GM18867 (cell line): ENCODE measurements around the gene SULT1A2.
"Not testable (repeated sequence)": the region's sequence is repeated elsewhere in the genome, so short reads cannot be mapped to it uniquely, and the experiment has no call there.

Source experiments
- ATAC-seq: cut with Tn5 transposase; IDR thresholded peaks from one replicate; pipeline ENCODE4 v1.9.1; 2021; ENCODE audit warnings: mild to moderate bottlenecking, moderate library complexity; ENCODE audit not compliant: unreplicated experiment

SULT1A2 gene

DNA sequence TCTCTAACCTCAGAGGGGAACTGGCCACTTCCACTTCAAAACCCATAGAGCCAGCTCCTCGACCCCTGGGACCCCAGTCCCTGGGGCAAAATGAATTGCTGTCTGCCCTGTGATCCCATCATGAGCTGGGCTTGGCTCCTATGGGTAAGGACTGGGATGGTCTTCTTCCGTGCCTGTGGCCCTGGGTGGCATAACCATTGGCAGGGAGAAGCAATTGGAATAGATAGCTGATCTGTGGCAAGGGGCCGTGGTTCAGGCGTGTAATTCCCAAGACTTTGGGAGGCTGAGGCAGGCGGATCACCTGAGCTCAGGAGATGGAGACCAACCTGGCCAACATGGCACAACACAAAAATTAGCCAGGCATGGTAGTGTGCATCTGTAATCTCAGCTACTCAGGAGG, 4.3 kb downstream of the SULT1A2 start:
- ATAC-seq: no peak

DNA sequence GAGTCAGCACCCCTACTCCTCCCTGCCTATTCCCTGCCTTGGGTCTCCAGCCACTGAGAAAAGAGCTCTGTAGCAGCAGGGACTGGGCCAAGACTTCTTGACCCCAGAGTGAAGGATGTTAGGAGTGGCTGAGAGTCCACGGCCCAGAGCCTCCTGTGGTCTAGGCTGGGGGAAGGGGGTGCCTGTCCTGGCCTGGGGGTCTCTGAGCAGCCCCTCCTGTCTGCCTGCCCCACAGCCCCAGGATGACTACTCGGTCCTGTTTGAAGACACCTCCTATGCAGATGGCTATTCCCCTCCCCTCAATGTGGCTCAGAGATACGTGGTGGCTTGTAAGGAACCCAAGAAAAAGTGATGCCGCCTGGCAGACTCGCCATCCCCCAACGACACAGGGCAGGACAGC, 5.5 kb downstream of the SULT1A2 start:
- ATAC-seq: no peak

DNA sequence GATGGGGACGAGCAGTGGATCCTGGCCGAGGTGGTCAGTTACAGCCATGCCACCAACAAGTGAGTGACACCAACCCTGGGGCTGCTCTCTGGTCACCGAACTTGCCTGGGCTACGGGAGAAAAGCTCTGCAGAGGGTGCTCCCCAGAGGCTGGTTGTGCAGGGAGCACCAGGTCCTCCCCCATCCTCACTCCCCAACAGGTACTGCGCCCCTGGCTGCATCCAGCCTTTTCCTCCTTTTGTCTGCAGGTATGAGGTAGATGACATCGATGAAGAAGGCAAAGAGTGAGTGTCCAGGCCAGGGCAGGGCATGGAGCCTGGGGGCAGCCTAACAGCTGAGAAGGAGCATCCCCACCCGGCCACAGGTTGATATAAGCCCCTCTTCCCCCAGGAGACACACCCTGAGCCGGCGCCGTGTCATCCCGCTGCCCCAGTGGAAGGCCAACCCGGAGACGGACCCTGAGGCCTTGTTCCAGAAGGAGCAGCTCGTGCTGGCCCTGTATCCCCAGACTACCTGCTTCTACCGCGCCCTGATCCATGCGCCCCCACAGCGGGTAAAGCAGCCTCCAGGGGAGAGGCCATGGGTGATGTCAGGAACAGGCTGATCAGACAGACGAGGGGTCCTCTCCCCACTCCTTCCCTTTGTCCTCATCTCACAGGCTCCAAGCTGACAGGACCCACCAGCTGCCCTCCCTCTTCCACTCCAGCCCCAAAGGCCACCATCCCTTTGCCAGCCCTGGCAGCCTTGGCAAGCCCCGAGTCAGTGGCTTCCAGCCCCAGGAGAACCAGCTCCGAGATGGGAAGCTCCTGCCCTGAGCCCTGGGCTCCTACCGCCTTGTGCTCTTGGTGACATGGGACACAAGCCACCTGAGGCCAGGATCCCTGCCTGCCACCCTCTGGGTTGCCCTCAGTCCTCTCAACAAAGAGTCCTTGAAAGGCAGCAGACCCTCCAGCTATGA, 6.2 kb downstream of the SULT1A2 start:
- no peak for ATAC-seq

DNA sequence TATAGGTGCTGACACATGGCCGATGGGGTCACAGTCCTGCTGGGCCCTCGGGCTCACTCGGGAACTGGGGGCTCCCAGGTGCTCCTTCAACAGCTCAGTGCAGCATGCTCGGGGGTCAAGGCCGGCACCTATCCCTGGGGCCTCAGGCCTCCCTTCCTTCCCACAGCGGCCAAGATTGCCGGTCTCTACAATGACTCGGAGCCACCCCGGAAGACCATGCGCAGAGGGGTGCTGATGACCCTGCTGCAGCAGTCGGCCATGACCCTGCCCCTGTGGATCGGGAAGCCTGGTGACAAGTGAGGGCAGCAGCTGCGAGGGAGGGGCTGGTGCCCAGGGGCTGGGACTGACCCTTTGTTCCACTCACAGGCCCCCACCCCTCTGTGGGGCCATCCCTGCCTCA, 6.9 kb downstream of the SULT1A2 start:
- ATAC-seq: no peak

DNA sequence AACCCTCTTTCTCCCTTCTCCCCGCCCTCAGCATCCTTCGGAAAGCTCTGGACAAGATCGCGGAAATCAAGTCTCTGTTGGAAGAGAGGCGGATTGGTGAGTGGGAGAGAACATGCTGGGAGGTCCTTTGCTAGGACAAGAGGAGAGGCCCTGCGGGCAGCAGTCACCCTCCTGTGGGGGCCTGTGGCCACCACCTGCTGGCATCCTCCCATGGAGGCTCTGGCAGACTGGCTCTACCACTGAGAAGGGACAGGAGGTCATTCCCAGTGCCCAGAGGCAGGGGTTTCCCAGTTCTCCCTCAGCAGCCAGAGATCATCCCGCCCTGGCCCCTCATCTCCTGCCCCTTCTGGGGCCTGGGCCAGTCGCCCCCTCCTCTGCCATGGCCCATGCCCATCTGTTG, 7.8 kb downstream of the SULT1A2 start:
- ATAC-seq: no peak

DNA sequence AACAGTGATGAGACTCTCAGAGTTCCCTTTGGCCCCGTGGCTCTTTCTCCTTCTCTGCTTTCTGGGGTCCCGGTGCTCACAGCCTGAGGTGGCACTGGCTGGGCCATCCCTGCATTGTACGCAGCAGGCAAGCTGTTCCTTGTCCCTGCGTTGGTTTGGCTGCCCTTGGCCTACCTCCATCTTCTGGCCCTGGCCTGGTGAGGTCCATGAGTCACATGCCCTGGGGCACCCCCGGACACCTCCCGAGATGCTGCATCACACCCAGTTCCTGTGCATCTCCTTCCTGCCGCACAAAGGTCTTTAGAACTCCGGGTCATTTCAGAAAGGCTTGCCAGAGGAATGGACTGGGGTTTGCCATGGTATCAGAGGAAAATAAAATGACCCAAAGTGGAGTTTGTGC, 9.5 kb downstream of the SULT1A2 start:
- ATAC-seq: no peak

DNA sequence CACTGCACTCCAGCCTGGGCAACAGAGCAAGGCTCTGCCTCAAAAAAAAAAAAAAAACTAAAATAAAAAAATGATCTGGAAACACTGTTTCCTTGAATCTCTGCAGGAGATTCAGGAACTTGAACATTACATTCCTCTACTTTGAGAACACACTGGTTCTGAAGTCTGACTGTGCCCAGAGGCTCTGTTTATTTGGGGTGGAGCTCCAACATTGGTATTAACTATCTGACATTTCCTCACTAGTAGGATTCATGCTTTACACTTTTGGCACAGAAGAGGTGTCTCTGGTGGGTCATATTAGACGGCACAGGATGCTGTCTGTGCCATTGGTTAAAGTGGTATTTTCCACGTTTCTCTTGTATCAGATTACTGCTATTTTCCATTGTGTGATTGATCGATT, 10.4 kb downstream of the SULT1A2 start:
- no peak for ATAC-seq

DNA sequence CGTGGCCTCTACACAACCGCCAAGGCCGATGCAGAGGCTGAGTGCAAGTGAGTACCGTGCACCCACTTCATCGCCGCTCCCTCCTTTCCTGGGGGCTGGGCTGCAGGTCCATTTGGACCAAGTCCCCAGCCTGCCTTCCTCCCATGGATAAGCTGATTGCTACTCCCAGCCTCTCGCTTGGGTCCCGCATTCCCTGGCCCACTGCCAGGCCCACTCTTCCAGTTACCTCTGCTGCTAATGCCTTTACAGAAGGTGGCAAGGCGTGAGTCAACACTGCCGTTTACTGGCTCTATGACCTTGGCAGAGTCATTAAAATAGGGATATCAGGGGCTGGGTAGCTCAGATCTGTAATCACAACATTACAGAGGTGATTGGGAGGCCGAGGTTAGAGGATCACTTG, 11.2 kb downstream of the SULT1A2 start:
- ATAC-seq: no peak

DNA sequence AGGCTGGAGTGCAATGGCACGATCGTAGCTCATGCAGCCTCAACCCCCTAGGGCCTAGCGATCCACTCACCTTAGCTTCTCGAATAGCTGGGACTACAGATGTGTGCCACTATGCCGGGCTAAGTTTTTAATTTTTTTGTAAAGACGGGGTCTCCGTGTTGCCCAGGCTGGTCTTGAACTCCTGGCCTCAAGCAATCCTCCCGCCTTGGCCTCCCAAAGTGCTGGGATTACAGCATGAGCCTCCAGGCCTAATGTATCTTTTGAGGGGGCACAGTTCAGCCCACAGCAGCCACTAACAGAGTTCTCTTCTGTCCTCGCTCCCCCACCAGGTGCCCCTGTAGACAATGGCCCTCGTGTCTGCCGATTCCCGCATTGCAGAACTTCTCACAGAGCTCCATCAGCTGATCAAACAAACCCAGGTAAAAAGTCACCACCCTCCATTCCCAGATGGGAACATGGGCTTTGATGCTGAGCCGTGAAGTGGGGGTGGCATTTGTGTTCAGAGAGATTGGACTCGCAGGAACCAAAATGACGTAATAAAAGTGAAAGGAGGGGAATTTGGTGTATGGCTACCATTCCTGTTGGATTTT, 16.0 kb downstream of the SULT1A2 start:
- no peak for ATAC-seq

DNA sequence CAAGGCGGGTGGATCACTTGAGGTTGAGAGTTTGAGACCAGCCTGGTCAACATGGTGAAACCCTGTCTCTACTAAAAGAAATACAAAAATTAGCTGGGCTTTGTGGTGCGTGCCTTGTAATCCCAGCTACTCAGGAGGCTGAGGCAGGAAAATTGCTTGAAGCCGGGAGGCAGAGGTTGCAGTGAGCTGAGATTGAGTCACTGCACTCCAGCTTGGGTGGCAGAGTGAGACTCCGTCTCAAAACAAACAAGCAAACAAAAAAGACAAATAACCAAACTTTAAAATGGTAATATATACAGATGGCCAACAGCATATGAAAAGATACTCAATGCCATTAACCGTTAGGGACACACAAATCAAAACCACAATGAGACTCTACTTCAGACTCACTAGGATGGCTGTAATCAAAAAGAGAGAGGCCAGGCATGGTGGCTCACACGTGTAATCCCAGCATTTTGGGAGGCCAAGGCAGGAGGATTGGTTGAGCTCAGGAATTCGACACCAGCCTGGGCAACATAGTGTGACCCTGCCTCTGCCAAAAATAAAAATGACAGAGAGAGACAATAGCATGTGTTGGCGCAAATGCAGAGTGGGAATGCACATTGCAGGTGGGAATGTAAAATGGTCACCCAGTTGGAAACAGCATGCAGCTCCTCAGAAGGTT, 21.3 kb downstream of the SULT1A2 start:
- ATAC-seq: no peak

DNA sequence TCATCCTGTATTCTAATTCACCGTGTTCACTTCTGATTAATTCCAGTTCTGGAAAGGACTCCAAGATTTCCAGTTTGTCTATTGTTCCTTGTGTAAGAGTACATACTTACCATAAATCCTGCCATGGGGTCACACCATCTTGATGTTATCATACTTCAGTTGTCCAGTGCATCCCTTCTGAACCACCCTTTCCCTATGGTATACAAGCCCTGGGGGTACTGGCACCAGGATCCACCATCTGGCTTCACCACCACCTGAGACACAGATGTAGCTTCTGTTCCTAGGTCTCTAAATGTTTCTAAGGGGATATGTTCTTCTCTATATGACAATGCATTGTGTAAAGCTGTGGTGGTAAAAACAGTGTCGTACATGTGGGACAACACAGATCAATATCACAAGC, 21.9 kb downstream of the SULT1A2 start:
- ATAC-seq: no peak

DNA sequence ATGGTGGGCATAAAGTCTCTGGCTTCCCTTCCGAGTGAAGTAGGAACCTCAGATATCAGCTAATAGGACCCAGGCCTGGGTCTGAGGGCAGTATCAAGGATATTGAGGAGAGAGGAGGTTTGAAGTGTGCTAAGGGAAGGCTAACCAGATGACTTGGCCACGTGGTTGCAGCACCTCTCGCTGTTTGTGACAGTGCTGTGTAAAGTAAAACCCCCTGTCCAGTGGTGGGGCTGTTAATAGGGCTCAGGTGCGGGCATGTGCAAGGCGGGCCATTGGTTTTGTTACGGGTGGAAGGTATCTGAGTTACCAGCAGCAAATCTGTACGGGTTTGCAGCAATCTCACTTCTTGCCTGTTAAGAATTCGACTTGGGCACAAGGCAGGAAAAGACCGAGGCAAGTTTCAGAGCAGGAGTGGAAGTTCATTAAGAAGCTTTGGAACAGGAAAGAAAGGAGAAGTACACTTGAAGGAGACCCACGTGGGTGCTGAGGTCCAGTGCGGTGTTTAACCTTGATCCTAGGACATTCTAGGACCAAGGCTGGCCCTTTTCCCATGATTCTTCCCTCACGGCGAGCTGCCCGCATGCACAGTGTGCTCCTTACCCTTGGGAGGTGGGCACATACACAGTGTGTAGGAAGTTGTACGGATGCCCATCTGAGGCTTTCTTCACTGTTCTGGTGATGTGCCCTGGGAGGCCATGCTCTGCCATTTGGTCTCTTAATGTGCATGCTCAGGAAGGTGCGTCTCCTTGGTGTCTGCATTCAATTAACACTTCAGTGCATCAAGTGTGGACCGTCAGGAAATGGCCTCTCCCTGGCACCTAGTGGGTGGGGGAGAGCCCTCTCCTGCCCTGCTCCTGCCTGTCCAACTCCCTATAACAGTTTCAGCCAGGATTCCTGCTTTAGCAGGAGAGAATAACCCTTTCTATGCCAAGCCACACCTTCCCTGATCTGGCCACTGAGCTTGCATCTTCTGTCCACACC, 22.8 kb downstream of the SULT1A2 start:
- no peak for ATAC-seq

DNA sequence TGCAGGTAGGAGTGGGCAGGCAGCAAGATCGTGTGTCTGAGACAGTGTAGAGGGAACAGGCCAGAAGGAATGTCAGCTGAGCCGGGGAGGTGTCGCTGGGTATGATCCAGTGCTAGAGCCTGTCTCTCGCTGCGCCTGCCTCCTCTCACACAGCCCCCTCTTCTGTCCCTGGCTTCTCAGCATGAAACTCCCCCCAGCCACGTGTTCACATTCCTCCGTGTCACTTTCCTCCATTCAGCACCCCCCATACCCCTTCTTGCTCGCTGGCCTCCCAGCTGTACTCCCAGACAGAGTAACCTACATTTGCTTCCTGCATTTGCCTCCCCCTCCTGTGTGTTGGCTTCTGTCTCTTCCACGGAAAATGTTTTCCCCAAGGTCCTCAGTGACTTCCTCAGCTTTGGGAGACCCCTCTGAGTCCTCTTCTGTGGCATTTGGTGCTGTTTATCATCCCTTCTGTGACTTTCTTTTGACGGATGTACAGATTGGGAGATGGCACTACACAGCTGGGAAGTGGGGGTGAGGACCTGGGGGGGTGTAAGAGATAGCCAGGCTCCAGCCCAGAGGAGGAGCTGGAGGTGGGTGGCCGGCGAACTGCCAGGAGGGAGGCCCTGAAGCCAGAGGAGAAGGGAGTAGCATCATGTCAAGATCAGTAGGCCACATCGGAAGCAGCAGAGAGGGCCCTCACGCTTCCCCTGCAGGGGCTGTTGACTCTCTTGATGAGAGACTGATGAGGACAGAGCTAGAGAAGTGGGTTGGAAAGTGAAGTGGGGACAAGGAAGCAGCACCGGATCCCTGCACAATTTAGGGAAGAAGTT, 23.9 kb downstream of the SULT1A2 start:
- no peak for ATAC-seq

DNA sequence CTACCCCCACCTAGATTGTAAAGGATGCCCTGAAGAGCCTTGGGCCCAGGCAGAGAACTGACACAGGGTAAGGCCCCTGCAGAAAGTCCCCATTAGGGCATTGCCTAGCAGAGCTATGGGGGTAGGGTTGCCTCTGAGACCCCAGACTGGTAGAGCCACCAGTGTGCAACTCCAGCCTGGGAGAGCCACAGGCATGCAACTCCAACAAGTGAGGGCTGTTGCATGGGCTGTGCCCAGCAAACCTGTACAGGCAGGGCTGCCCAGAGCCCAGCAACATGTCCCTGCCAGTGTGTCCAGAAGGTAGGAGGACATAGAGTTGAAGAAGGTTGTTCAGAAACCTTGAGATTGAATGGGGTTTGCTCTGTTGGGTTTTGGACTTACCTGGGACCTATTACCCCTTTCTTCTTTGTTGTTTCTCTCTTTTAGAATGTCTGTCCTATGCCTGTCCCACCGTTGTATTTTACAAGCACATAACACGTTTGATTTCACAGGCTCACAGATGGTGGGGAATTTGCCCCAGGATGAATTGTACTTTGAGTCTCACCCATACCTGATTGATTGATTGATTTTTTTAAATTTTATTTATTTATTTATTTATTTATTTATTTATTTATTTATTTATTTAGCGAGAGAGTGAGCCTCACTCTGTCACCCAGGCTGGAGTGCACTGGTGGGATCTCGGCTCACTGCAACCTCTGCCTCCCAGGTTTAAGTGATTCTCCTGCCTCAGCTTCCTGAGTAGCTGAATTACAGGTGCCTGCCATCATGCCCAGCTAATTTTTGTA, 26.7 kb downstream of the SULT1A2 start:
- ATAC-seq: no peak

DNA sequence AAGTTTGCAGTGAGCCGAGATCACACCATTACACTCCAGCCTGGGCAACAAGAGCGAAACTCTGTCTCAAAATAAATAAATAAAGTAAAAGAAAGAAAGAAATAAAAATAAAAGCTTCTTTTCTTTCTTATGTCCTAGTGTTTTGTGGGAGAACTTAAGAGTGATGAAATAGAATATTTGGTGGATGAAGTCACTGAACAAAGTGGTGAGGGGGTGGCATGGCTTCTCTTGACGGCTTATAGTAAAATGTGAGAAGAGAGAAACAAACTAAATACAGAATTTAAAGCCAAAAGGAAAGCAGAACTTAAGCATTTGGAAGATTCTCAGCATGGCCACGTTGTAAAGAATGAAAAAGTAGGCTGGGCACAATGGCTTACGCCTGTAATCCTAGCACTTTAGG, 27.8 kb downstream of the SULT1A2 start:
- no peak for ATAC-seq

DNA sequence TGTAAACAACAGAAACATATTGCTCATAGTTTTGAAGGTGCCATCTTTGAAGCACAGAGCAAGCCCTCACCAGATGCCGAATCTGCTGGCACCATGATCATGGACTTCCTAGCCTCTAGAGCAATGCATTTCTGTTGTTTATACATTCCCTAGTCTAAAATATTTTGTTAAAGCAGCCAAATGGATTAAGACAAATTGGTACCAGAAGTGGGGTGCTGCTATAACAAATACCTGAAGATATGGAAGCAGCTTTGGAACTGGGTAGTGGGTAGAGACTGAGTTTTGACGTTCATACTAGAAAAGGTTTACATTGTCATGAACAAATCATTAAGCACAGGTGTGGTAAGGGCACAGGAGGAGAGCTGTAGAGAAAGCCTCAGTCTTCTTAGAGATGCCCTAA, 29.6 kb downstream of the SULT1A2 start:
- ATAC-seq: no peak

DNA sequence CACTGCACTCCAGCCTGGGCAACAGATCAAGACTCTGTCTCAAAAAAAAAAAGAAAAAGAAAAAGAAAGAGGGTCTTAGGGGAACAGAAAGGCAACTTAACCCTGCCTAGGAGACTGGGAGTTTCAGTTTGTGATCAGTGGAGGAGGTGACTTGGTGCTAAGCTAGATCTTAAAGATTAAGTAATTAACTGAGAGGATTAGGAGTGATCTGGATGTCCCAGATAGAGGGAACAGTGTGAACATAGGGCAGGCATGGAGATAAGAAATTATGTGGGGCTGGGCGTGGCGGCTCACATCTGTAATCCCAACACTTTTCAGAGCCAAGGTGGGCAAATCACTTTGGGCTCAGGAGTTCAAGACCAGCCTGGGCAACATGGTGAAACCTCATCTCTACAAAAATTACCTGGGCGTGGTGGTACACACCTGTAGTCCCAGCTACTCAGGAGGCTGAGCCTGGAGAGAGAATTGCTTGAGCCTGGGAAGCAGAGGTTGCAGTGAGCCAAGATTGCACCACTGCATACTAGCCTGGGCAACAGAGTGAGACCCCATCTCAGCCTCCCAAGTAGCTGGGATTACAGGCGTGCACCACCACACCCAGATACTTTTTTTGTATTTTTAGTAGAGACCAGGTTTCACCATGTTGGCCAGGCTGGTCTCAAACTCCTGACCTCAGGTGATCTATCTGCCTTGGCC, 30.5 kb downstream of the SULT1A2 start:
- not testable (repeated sequence) for ATAC-seq

DNA sequence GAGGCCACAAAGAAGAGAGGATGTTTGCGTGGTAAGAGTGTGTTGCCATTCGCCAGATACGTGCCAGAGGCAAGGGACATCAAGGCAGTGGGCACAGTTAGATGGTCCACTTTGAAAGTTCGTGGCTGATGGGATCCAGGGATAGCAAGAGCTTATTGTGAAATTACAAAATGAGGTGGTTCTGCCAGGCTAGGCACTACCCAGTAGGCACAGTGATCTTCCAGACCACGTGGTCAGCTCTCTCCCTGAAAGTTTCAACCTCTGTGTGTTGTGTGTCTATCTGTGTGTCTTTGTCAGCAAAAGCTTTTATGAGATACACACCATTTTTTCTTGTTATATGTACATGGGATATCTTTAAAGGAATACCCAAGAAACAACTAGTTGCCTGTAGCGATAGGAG, 33.6 kb downstream of the SULT1A2 start:
- no peak for ATAC-seq

DNA sequence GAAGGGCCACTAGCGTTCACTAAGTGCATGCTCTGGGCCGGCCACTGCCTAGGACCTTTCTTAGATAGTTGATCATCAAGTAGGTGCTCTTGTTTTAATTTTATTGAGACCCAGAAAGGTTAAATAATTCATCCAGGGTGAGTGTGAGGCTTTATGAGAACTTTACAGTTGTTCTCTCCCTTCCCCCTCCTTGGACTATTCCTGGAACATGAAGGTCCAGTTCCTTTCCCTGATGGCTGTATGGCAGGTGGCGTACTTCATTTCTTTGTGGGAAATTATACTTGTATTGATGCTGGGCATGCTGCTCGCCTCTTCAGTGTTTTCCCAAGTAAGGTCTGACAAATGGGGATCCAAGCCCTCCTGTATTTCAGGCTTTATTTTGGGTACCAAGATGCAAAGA, 34.7 kb downstream of the SULT1A2 start:
- ATAC-seq: no peak
